ENCODE measurements around the gene MRPL40. TPM values are rescaled to one million over a fixed set of nuclear protein-coding genes. Genes with fewer than 3 reads are reported as not detected.

The MRPL40 gene
- total RNA-seq, 2 donors from 2014 or later: 31.9 to 40.9 TPM

DNA sequence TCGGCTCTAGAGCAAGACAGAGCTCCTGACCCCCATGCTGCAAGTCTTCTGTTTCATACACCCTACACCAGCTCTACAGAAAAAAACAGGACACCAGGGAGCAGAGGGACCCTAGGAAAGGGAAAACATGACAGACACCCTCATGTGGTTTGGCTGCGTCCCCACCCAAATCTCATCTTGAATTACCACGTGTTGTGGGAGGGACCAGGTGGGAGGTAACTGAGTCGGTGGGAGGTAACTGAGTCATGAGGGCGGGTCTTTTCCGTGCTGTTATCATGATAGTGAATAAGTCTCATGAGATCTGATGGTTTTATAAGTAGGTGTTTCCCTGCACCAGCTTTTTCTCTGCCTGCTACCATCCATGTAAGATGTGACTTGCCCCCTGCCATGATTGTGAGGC, 21.8 kb downstream of the MRPL40 start:
- H3K27ac ChIP-seq: no peak overlapping the region
- H3K9me3 ChIP-seq: no peaks in the 10 kb centered on the region
- DNase-seq (ENCODE audit: low spot score): no peak
- H3K4me1 ChIP-seq: no peaks in the 10 kb centered on the region
- peaks cover 63% of the 10 kb centered on the region for H3K36me3 ChIP-seq
- TF ChIP-seq CTCF (IDR thresholded peaks at IDR 0.05): no peak
- H3K27me3 ChIP-seq: no peaks in the 10 kb centered on the region
- H3K4me3 ChIP-seq: no peak overlapping the region

- H3K36me3 ChIP-seq: peaks cover 63% of the 10 kb centered on the region
- DNase-seq (ENCODE audit: low spot score): no peak
- H3K27me3 ChIP-seq: no peaks in the 10 kb centered on the region
- H3K9me3 ChIP-seq: no peaks in the 10 kb centered on the region
- no peak overlapping the region for H3K4me3 ChIP-seq
- no peak for TF ChIP-seq CTCF (IDR thresholded peaks at IDR 0.05)
- H3K4me1 ChIP-seq: no peaks in the 10 kb centered on the region
- no peak overlapping the region for H3K27ac ChIP-seq
Observed at GRCh38 chr22:19455033-19455432, 22.7 kb downstream of the MRPL40 start.

DNA sequence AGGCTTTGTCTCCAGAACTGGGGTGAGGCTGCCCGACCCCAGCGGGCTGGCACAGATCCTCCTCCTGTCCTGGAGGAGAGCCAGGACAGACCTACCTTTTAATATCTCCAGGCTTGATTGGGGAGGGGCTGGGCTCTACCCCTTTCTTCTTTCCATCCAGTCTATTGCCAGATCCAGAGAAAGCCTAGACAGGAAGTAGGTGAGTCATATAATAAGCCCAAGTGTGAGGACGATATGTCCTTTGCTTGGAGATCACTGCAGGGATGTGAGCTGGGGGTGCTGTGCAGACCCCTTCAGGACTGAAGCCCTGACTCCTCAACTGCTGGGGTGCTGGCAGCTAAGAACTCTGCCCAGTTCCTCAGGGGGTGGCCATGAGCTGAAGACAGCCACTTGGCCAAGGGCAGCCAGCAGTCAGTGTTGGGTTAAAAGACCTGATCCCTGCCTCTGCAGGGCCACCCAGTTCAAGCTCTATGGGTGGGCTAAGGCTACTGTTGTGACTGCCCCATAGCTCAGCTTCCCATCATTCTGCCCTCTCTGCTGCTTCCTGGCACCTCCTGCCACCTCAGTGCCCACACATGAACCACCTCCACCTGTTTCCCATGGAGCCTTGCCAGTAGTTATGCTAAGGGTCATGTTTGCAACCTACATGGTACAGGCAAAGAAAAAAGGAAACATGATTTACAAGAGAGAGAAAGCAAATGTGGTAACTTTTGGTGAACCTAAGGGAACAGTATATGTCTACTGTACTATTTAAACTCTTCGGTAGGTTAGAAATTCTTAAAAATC, 23.4 kb downstream of the MRPL40 start:
- H3K27ac ChIP-seq: no peak overlapping the region
- peaks cover 63% of the 10 kb centered on the region for H3K36me3 ChIP-seq
- no peaks in the 10 kb centered on the region for H3K4me1 ChIP-seq

GRCh38 chr22:19456541-19456940, 24.2 kb downstream of the MRPL40 start:
- no peaks in the 10 kb centered on the region for H3K9me3 ChIP-seq
- no peak for DNase-seq (ENCODE audit: low spot score)
- no peak overlapping the region for H3K27ac ChIP-seq
- TF ChIP-seq CTCF (IDR thresholded peaks at IDR 0.05): no peak
- H3K4me1 ChIP-seq: no peaks in the 10 kb centered on the region
- H3K4me3 ChIP-seq: no peak overlapping the region
- H3K36me3 ChIP-seq: peaks cover 63% of the 10 kb centered on the region
- H3K27me3 ChIP-seq: no peaks in the 10 kb centered on the region

More for the DNA sequence above, 23.4 kb downstream of the MRPL40 start:
- no peaks in the 10 kb centered on the region for H3K9me3 ChIP-seq
- H3K4me3 ChIP-seq: no peak overlapping the region
- H3K27me3 ChIP-seq: no peaks in the 10 kb centered on the region
- DNase-seq (ENCODE audit: low spot score): no peak
- TF ChIP-seq CTCF (IDR thresholded peaks at IDR 0.05): no peak

GRCh38 chr22:19457828-19458428, 25.6 kb downstream of the MRPL40 start:
- peaks cover 54% of the 10 kb centered on the region for H3K36me3 ChIP-seq
- H3K27me3 ChIP-seq: no peaks in the 10 kb centered on the region
- no peak for TF ChIP-seq CTCF (IDR thresholded peaks at IDR 0.05)
- no peak overlapping the region for H3K27ac ChIP-seq
- H3K4me1 ChIP-seq: no peaks in the 10 kb centered on the region
- no peaks in the 10 kb centered on the region for H3K9me3 ChIP-seq
- H3K4me3 ChIP-seq: no peak overlapping the region
- no peak for DNase-seq (ENCODE audit: low spot score)
